ENCODE results near the gene CLPTM1L. TPM values are rescaled to one million over a fixed set of nuclear protein-coding genes. Genes with fewer than 3 reads are reported as not detected.

Gene CLPTM1L
- total RNA-seq, 3 donors from 2014 or later, result 86.6 to 101 (median 97.6) TPM

GRCh38 chr5:1315709-1316587 is 29.0 kb downstream of the CLPTM1L start:
- intact Hi-C loops (cut with DNase I, micrococcal nuclease), result no loop called here
- no peak overlapping the region for H3K4me3 ChIP-seq
- no peaks in the 10 kb centered on the region for H3K9me3 ChIP-seq
- no peaks in the 10 kb centered on the region for H3K36me3 ChIP-seq (ENCODE audit: low read depth)
- no peak for TF ChIP-seq CTCF (IDR thresholded peaks at IDR 0.05)
- DNase-seq (peak; percentile 87 to 93 (median 92)), ATAC-seq (peak; percentile 93)
- H3K4me1 ChIP-seq (ENCODE audit: low read depth), result peaks cover 41% of the 10 kb centered on the region

DNA sequence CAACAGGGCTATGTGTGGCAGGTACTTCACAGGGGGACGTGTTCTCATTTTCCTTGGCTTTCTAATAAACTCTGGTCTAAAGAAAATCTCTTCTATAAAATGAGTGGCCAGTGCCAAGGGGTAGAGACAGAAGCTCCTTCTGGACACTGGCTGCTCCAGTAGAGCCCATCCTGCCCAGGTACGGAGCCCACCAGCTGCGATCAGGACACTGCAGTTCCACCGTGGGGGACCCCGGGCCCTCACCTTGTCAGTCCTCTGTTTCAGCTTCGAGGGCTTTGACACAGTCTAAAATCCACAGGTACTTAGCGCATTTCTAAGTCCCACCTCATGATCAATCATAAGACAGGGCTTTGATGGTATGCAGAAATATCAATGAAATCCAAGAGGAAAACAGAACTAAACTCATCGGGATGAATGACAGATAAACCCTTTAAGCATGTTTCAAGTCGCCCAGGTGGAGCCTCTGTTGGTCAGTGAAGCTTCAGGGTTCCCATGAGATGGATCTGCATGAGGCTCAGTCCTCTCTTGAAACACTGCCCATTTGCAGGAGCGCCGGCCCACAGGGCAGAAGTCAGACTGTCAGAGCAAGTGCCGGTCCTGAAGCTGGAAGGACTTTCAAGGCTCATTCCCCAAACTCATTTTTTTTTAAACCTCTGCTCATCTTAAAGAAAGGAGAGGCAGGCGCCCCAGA is 29.7 kb downstream of the CLPTM1L start:
- DNase-seq (peak in 1 of 3 donors; percentile 53), ATAC-seq (peak; percentile 2)
- H3K9me3 ChIP-seq, result peaks cover 5% of the 10 kb centered on the region
- no peaks in the 10 kb centered on the region for H3K36me3 ChIP-seq (ENCODE audit: low read depth)
- intact Hi-C loops (cut with DNase I, micrococcal nuclease), result no loop called here
- peaks cover 41% of the 10 kb centered on the region for H3K4me1 ChIP-seq (ENCODE audit: low read depth)
- no peak overlapping the region for H3K4me3 ChIP-seq
- no peak for TF ChIP-seq CTCF (IDR thresholded peaks at IDR 0.05)

GRCh38 chr5:1314564-1314982 is 30.3 kb downstream of the CLPTM1L start:
- Histone ChIP-seq H3K9me3 (peaks cover 6% of the 10 kb centered on the region), H3K4me1 (ENCODE audit: low read depth) (peaks cover 41% of the 10 kb centered on the region), H3K4me3 (no peak overlapping the region), H3K36me3 (ENCODE audit: low read depth) (no peaks in the 10 kb centered on the region)
- ATAC-seq, result no peak
- peak in 1 of 3 donors; percentile 33 for DNase-seq
- intact Hi-C loops (cut with DNase I, micrococcal nuclease), result no loop called here
- TF ChIP-seq CTCF (IDR thresholded peaks at IDR 0.05), result no peak

DNA sequence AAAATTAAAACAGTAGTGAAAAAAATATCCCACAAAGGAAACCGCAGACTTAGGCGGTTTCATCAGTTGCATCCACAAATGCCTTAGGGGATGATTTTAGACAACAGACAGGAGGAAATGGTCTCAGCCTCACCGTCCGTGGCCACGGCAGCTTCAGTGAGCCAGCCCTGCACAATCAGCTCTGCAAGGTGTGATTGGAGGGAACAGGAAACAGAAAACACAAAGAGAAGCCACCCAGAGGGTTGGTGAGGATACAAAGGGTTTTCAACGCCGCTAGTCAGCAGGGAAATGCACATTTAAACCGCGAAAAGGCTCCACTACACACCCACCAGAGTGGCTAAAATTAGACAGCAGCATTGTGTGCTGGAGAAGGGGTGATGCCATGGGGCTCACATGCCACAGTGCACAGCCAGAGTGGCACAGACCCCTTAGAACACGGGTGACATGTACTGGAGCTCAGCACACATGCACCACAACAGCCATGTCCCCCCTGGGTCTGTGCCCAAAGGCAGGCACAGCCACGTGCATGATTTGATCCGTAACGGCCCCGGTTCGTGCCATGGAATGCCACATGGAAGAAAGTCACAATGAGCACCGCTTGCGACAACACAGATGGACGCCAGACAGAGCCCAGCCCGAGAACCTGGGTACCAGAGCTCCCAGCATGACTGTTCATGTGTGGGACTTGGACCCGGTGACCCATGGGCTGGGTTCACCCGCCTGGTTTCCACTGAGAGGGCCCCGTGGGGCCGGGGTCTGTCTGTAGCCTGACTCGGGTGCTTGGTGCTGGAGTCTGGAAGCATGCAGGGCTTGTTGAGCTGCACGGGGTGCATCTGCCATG is 31.7 kb downstream of the CLPTM1L start:
- Histone ChIP-seq H3K9me3 (peaks cover 6% of the 10 kb centered on the region), H3K4me1 (ENCODE audit: low read depth) (peaks cover 41% of the 10 kb centered on the region), H3K36me3 (ENCODE audit: low read depth) (no peaks in the 10 kb centered on the region), H3K4me3 (no peak overlapping the region)
- peak in 1 of 3 donors; percentile 21 for DNase-seq
- intact Hi-C loops (cut with DNase I, micrococcal nuclease), result no loop called here
- ATAC-seq, result no peak
- TF ChIP-seq CTCF (IDR thresholded peaks at IDR 0.05), result no peak

DNA sequence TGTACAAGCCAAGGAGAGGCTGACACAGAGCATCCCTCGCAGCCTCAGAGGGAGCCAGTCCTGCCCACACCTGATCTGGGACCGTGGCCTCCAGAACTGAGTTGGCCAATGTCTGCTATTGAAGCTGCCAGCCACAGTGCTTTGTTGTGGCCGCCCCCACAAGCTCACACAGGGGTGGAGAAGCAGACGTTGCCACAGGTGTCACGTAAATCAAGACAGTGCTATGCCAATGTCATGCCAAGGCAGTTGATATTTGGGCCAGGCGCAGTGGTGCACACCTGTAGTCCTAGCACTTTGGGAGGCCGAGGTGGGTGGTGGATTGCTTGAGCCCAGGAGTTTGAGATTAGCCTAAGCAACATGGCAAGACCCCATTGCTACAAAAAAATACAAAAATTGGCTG is 32.7 kb downstream of the CLPTM1L start:
- DNase-seq, result no peak
- intact Hi-C loops (cut with DNase I, micrococcal nuclease), result no loop called here

More for the DNA sequence above, 32.7 kb downstream of the CLPTM1L start:
- Histone ChIP-seq H3K36me3 (ENCODE audit: low read depth) (no peaks in the 10 kb centered on the region), H3K4me3 (no peak overlapping the region), H3K9me3 (peaks cover 6% of the 10 kb centered on the region), H3K4me1 (ENCODE audit: low read depth) (peaks cover 34% of the 10 kb centered on the region)
- ATAC-seq, result no peak
- no peak for TF ChIP-seq CTCF (IDR thresholded peaks at IDR 0.05)

Measured in mucosa of descending colon (tissue), 3 donors.